ENCODE measurements around the gene RNF38. TPM values are rescaled to one million over a fixed set of nuclear protein-coding genes. Genes with fewer than 3 reads are reported as not detected.
"Not testable (repeated sequence)": the region's sequence is repeated elsewhere in the genome, so short reads cannot be mapped to it uniquely, and the experiment has no call there.

Gene RNF38
- total RNA-seq, 4 donors from 2014 or later = 17.3 to 27.0 (median 23.4) TPM

- DNase-seq (ENCODE audit: low spot score in 2 of 2) = no peak
- H3K4me3 ChIP-seq (ENCODE audit: low read depth, poor library complexity, severe bottlenecking) = no peak overlapping the region
- WGBS, 2 donors = 85 to 87% methylated on average over 11 of the region's 11 CpGs
- TF ChIP-seq POLR2A (IDR thresholded peaks at IDR 0.05) = no peak
- TF ChIP-seq, protein P1, sequence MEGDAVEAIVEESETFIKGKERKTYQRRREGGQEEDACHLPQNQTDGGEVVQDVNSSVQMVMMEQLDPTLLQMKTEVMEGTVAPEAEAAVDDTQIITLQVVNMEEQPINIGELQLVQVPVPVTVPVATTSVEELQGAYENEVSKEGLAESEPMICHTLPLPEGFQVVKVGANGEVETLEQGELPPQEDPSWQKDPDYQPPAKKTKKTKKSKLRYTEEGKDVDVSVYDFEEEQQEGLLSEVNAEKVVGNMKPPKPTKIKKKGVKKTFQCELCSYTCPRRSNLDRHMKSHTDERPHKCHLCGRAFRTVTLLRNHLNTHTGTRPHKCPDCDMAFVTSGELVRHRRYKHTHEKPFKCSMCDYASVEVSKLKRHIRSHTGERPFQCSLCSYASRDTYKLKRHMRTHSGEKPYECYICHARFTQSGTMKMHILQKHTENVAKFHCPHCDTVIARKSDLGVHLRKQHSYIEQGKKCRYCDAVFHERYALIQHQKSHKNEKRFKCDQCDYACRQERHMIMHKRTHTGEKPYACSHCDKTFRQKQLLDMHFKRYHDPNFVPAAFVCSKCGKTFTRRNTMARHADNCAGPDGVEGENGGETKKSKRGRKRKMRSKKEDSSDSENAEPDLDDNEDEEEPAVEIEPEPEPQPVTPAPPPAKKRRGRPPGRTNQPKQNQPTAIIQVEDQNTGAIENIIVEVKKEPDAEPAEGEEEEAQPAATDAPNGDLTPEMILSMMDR (IDR thresholded peaks at IDR 0.05) = no peak
- intact Hi-C loops (cut with DNase I; ENCODE audit: low total_unique reads) = no loop called here
Observed at GRCh38 chr9:36415822-36416525, 15.9 kb upstream of the RNF38 start.

GRCh38 chr9:36411410-36411809 is 11.3 kb upstream of the RNF38 start:
- H3K4me3 ChIP-seq (ENCODE audit: low read depth, poor library complexity, severe bottlenecking); intact Hi-C loops (cut with DNase I; ENCODE audit: low total_unique reads); DNase-seq (ENCODE audit: low spot score in 2 of 2): not testable (repeated sequence)
- WGBS, 2 donors = 88 to 93% methylated on average over 3 of the region's 3 CpGs

DNA sequence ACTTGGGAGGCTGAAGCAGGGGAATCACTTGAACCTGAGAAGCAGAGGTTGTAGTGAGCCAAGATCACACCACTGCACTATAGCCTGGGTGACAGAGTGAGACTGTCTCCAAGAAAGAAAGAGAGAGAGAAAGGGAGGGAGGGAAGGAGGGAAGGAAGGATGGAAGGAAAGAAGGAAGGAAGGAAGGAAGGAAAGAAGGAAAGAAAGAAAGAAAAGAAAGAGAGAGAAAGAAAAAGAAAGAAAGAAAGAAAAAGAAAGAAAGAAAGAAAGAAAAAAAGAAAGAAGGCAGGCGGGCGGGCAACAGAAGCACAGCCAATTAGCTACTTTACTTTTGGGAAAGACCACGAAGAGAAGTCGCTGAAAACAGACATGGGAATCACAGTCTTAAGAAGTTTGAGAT is 9.0 kb upstream of the RNF38 start:
- DNase-seq (ENCODE audit: low spot score in 2 of 2); H3K4me3 ChIP-seq (ENCODE audit: low read depth, poor library complexity, severe bottlenecking): not testable (repeated sequence)
- WGBS, 2 donors = 91 to 95% methylated on average over 4 of the region's 4 CpGs
- intact Hi-C loops (cut with DNase I; ENCODE audit: low total_unique reads) = loop anchor here (10.0 kb wide), 1 partner anchor 46 kb away; no protein-coding TSS in a partner anchor

DNA sequence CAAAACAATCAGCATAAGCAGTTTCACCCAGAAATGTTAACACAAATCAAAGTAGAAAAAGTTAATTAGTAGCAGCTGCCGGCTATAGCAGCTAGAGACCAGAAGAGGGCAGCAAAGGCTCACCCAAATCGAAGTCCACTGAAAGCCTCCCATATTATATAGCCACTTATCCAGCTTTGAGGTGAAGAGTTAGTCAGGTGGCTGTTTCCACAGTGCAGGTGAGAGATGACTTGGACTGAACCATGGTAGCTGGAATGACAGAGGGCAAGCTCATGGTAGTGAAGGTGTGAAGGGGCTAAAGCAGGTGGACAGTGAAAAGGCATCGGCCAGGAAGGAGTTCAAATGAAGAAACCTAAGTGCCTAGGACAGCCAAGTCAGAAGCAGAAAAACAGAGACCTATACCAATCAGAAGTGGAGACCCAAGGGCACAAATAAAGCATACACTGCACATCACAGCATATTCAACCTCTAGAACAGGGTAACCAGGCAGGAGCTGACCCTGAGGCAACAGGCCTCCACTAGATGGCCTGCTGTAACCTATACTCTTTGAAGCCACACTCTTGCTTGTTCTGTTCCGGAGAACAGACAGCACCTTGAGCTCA is 7.2 kb upstream of the RNF38 start:
- no peak for TF ChIP-seq POLR2A (IDR thresholded peaks at IDR 0.05)
- TF ChIP-seq, protein P1 (IDR thresholded peaks at IDR 0.05) = no peak
- intact Hi-C loops (cut with DNase I; ENCODE audit: low total_unique reads) = loop anchor here (10.0 kb wide), 1 partner anchor 48 kb away; no protein-coding TSS in a partner anchor
- H3K4me3 ChIP-seq (ENCODE audit: low read depth, poor library complexity, severe bottlenecking) = no peak overlapping the region
- DNase-seq (ENCODE audit: low spot score in 2 of 2) = peak; percentile 50 to 88
- WGBS, 2 donors = 36 to 41% methylated on average over 4 of the region's 4 CpGs

GRCh38 chr9:36402536-36402935 is 2.5 kb upstream of the RNF38 start:
- WGBS, 2 donors = 68 to 76% methylated on average over 3 of the region's 3 CpGs
- no peak overlapping the region for H3K4me3 ChIP-seq (ENCODE audit: low read depth, poor library complexity, severe bottlenecking)
- intact Hi-C loops (cut with DNase I; ENCODE audit: low total_unique reads) = loop anchor here (10.0 kb wide), 1 partner anchor 52 kb away; no protein-coding TSS in a partner anchor
- no peak for DNase-seq (ENCODE audit: low spot score in 2 of 2)
- TF ChIP-seq POLR2A (IDR thresholded peaks at IDR 0.05) = no peak
- TF ChIP-seq, protein P1 (IDR thresholded peaks at IDR 0.05) = no peak

GRCh38 chr9:36401897-36402480 is 1.9 kb upstream of the RNF38 start:
- intact Hi-C loops (cut with DNase I; ENCODE audit: low total_unique reads) = loop anchor here (10.0 kb wide), 1 partner anchor 53 kb away; no protein-coding TSS in a partner anchor
- no peak for TF ChIP-seq POLR2A (IDR thresholded peaks at IDR 0.05)
- TF ChIP-seq, protein P1 (IDR thresholded peaks at IDR 0.05) = no peak
- no peak for DNase-seq (ENCODE audit: low spot score in 2 of 2)
- H3K4me3 ChIP-seq (ENCODE audit: low read depth, poor library complexity, severe bottlenecking) = no peak overlapping the region
- 72 to 73% methylated on average over 3 of the region's 3 CpGs for WGBS, 2 donors

Data from lower leg skin (tissue), 4 donors.